GM12801 (cell line): ENCODE results near the gene DCHS1.

Experiments
- TF ChIP-seq, protein P1 (sequence below): IDR thresholded peaks from one replicate; pipeline ENCODE4 v1.5.1; 2011; ENCODE audit warnings: control low read depth; ENCODE audit not compliant: insufficient read length; ENCODE audit errors: extremely low read depth

DCHS1 gene

GRCh38 chr11:6654281-6655019, 1.2 kb downstream of the DCHS1 start:
- TF ChIP-seq, protein P1, sequence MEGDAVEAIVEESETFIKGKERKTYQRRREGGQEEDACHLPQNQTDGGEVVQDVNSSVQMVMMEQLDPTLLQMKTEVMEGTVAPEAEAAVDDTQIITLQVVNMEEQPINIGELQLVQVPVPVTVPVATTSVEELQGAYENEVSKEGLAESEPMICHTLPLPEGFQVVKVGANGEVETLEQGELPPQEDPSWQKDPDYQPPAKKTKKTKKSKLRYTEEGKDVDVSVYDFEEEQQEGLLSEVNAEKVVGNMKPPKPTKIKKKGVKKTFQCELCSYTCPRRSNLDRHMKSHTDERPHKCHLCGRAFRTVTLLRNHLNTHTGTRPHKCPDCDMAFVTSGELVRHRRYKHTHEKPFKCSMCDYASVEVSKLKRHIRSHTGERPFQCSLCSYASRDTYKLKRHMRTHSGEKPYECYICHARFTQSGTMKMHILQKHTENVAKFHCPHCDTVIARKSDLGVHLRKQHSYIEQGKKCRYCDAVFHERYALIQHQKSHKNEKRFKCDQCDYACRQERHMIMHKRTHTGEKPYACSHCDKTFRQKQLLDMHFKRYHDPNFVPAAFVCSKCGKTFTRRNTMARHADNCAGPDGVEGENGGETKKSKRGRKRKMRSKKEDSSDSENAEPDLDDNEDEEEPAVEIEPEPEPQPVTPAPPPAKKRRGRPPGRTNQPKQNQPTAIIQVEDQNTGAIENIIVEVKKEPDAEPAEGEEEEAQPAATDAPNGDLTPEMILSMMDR = no peak

- TF ChIP-seq, protein P1 = no peak
Measured at GRCh38 chr11:6653656-6654055, 2.0 kb downstream of the DCHS1 start.

DNA sequence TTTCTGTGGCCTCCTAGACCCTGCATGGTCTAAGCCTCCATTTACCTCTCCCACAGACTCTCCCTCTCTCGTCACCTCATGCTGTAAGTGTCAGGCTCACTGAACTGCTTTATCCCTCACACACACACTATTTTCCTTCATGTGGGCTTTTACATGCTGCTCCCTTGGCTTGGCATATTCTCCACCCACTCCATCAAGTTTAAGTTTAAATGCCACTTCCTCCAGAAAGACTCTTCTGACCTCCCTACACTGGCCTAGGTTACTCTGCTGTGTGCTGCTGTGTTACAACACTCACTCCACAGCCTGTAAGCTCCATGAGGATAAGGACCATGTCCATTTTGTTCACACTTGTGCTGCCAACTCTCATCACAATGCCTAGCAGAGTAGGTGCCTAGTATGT, 2.5 kb downstream of the DCHS1 start:
- TF ChIP-seq, protein P1 = no peak

DNA sequence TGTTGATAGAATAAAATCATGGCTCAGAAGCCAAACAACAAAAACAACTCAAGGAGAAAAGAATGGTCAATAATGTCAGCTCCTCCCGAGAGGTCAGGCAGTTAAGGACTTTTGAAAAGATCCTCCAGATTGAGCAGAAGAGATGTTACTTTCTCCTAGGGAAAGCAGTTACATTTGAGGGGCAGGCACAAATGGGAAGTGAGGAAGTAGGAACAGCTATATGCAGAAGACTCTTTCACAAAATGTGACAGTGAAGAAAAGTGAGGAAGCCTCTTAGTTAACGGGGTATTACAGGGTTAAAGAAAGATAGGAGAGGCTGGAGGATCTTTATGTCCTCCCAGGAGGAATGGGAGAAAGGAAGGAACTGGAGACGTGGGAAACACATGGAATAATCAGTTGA, 3.4 kb downstream of the DCHS1 start:
- TF ChIP-seq, protein P1 = no peak

DNA sequence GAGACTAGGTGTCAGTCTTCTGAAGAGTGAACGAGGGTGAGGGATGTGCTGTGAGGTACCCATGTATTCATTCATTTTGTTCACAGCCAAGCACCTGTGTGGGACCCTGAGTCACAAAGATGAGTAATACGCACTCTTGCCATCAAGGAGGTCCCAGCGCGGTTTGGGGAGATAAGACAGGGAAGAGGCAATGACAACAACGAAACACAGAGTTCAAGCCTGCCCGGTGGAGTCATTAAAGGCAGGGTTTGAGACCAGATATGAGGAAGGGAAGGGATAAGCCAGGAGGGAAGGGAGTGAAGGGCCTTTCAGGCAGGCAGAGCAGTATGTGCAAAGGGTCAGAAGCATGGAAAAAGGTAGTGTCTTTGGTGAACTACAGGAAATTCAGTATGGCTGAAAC, 4.6 kb downstream of the DCHS1 start:
- TF ChIP-seq, protein P1 = no peak

DNA sequence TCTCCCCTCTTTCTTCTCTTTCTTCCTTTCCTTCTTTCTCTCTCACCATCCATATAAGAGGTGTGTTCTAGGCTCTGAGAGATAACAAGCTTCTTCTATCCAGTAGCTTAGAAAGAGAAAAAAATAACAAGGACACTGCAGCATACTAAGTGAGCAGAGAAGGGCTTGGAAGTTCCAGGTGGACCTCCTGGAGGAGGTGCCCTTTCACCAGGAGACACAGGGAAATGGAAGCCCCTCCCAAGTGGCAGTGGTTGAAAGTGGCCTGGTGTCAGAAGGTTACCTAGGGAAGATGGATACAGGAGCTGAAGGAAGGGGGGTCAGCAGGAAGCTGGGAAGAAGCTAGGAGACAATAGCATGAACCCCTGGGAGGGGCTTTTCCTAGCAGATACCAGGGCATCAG, 5.5 kb downstream of the DCHS1 start:
- TF ChIP-seq, protein P1 = no peak

- TF ChIP-seq, protein P1 = no peak
Measured at GRCh38 chr11:6648501-6648900, 7.1 kb downstream of the DCHS1 start.
